AG04450 (cell line): ENCODE data around the gene GRID1. TPM values are rescaled to one million over a fixed set of nuclear protein-coding genes. Genes with fewer than 3 reads are reported as not detected.

Source experiments
- CTCF ChIA-PET: fragments of 300-600, 350-600 bp; formaldehyde crosslinking; extraction: SDS; loops from one replicate; lab custom pipeline; 2022; ENCODE audit warnings: antibody characterized with exemption, inconsistent platforms; lab: Charles Lee
- POLR2A ChIA-PET: fragments of 350-600 bp; formaldehyde crosslinking; extraction: SDS; loops from one replicate; lab custom pipeline; 2021; ENCODE audit warnings: antibody characterized with exemption, inconsistent platforms; lab: Yijun Ruan, JAX
- DNase-seq: peaks from one replicate; pipeline ENCODE4 v3.0.0-alpha.2; 2011; ENCODE audit warnings: low read depth, low spot score
- H3K27ac ChIP-seq: one replicate; pipeline ENCODE4 v1.5.1; 2012; ENCODE audit warnings: low read depth, low read length, control low read depth
- H3K27me3 ChIP-seq: one replicate; pipeline ENCODE4 v1.6.0; 2012; ENCODE audit warnings: low read length; ENCODE audit not compliant: control insufficient read depth, insufficient read depth
- H3K4me3 ChIP-seq: 2 replicates; pipeline ENCODE4 v1.5.1; 2011; ENCODE audit warnings: mild to moderate bottlenecking, low read depth, low read length, control low read depth
- H3K9me3 ChIP-seq: 2 replicates; pipeline ENCODE4 v1.5.1; 2012; ENCODE audit warnings: low read length; ENCODE audit not compliant: control insufficient read depth, insufficient read depth
- CTCF ChIP-seq: IDR thresholded peaks from 2 replicates; pipeline ENCODE4 v1.5.1; 2011; ENCODE audit warnings: low read depth, low read length, control low read depth, inconsistent platforms
- polyA plus RNA-seq: library from polyadenylated mRNA; depleted of rRNA; stranded (reverse); fragments of >200 nt; gene quantifications from 2 replicates; pipeline ENCODE4 v1.2.3, GENCODE V29; 2011

Gene GRID1
- polyA plus RNA-seq, 1 experiment, result not detected

- ChIA-PET CTCF (no interaction called here), POLR2A (no interaction called here)
- Histone ChIP-seq H3K4me3 (no peak overlapping the region), H3K27me3 (no peaks in the 10 kb centered on the region), H3K27ac (no peak overlapping the region), H3K9me3 (no peaks in the 10 kb centered on the region)
- no peak for DNase-seq
- no peak for TF ChIP-seq CTCF
These were observed 73.9 kb downstream of the GRID1 start for GRCh38 chr10:86292462-86293395.

- DNase-seq, result no peak
- Histone ChIP-seq H3K27me3 (no peaks in the 10 kb centered on the region), H3K27ac (no peak overlapping the region), H3K9me3 (no peaks in the 10 kb centered on the region), H3K4me3 (no peak overlapping the region)
- POLR2A ChIA-PET, result no interaction called here
- CTCF ChIA-PET, result no interaction called here
- TF ChIP-seq CTCF, result no peak
These were observed 74.8 kb downstream of the GRID1 start for GRCh38 chr10:86291616-86292340.

- no peaks in the 10 kb centered on the region for H3K27me3 ChIP-seq
- ChIA-PET CTCF (no interaction called here), POLR2A (no interaction called here)
- no peak for DNase-seq
- H3K9me3 ChIP-seq, result no peaks in the 10 kb centered on the region
- H3K27ac ChIP-seq, result no peak overlapping the region
- H3K4me3 ChIP-seq, result no peak overlapping the region
- TF ChIP-seq CTCF, result no peak
These were observed 75.5 kb downstream of the GRID1 start for GRCh38 chr10:86290933-86291615.

GRCh38 chr10:86289577-86289868 lies 77.1 kb downstream of the GRID1 start:
- no peak overlapping the region for H3K4me3 ChIP-seq
- no peak for DNase-seq
- no peak overlapping the region for H3K27ac ChIP-seq
- ChIA-PET CTCF (no interaction called here), POLR2A (no interaction called here)
- H3K27me3 ChIP-seq, result no peaks in the 10 kb centered on the region
- TF ChIP-seq CTCF, result no peak
- no peaks in the 10 kb centered on the region for H3K9me3 ChIP-seq
